Colonic mucosa (tissue), 4 donors: Measurements from ENCODE around the gene ZNF787. TPM values are rescaled to one million over a fixed set of nuclear protein-coding genes. Genes with fewer than 3 reads are reported as not detected.

Experiments
- DNase-seq: peaks from one replicate; pipeline ENCODE4 v3.0.0-alpha.2; 2020
- H3K27ac ChIP-seq: fragments of 200-600 bp; one replicate; pipeline ENCODE4 v1.8.0; 2021
- H3K27me3 ChIP-seq: fragments of 200-600 bp; one replicate; pipeline ENCODE4 v1.8.0; 2021
- H3K36me3 ChIP-seq: fragments of 200-600 bp; one replicate; pipeline ENCODE4 v1.8.0; 2021
- H3K4me1 ChIP-seq: fragments of 200-600 bp; one replicate; pipeline ENCODE4 v1.8.0; 2021; ENCODE audit warnings: mild to moderate bottlenecking
- H3K4me3 ChIP-seq: fragments of 200-600 bp; one replicate; pipeline ENCODE4 v1.8.0; 2021
- H3K9ac ChIP-seq, 2 donors: one replicate each; pipeline ENCODE4 v1.7.0; 2013; ENCODE audit warnings: control low read depth in 2 of 2, low read depth in 2 of 2, low read length in 2 of 2
- H3K9me3 ChIP-seq: fragments of 200-600 bp; one replicate; pipeline ENCODE4 v1.8.0; 2021
- intact Hi-C: fragments of 100-400 bp; cut with DNase I; formaldehyde crosslinking; loops from one replicate; pipeline ENCODE4 v1.14.1; 2022
- total RNA-seq, 2 donors: library from RNA; stranded (reverse); fragmentation: NEBNext Ultra II Directional in 1 of 2; extraction: Animal tissue kit (Norgen Biotek cat#: 25700) in 1 of 2; gene quantifications; one replicate each; pipeline ENCODE4 v1.2.1, GENCODE V29; 2021
- TF ChIP-seq, protein P1 (sequence below): fragments of 200-600 bp; IDR thresholded peaks from one replicate; pipeline ENCODE4 v1.8.0; 2022; ENCODE audit warnings: antibody characterized with exemption, mild to moderate bottlenecking
- donor health status: healthy.
- donor health status: DM: no; HTN: no; CAD: no.
- donor health status: DM: no; HTN: no; CAD: no.

ZNF787 gene
- total RNA-seq, 2 donors from 2014 or later: 52.1 to 69.2 TPM

DNA sequence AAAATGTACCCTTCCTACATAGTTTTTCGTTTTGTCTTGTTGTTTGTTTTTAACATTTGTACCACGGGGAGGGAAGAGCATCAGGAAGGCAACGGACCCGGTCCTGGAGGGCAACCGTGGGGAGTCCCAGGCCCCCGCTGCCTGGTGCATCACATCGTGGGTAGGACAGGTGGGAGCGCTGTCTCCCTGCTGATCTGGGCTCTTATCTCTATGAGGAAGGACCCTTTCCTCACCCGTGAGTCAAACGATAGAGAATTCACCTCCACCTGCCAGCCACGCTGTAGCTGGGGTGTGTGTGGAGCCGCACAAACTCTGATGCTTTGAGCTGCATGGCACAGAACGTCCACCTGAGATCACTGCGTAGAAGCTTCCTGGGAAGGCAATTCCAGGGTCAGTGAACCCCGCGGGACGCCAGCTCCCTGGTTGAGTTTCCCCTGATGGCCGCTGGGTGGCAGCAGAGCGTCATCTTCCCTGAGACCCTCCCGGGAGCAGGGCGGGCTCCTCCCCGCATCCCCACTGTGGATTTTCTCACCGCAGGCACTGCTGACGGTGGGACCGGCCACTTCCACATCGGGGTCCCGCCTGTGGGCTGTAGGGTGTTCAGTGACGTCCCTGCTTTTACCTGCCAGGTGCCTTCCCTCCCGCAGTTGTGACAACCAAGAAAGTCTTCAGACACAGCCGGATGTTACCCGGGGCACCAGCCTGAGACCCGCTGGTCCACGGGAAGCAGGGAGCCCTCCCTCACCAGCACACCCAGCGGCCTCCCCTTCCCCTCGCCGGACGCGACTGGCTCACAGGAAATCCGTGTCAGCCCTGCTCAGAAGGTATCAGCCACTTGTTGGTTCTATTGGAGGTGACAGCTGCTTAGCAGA lies 54.7 kb downstream of the ZNF787 start:
- Histone ChIP-seq H3K27ac (no peak overlapping the region), H3K9ac (no peak overlapping the region), H3K27me3 (no peaks in the 10 kb centered on the region), H3K4me3 (no peak overlapping the region), H3K36me3 (no peaks in the 10 kb centered on the region), H3K9me3 (no peaks in the 10 kb centered on the region), H3K4me1 (no peaks in the 10 kb centered on the region)
- TF ChIP-seq, protein P1, sequence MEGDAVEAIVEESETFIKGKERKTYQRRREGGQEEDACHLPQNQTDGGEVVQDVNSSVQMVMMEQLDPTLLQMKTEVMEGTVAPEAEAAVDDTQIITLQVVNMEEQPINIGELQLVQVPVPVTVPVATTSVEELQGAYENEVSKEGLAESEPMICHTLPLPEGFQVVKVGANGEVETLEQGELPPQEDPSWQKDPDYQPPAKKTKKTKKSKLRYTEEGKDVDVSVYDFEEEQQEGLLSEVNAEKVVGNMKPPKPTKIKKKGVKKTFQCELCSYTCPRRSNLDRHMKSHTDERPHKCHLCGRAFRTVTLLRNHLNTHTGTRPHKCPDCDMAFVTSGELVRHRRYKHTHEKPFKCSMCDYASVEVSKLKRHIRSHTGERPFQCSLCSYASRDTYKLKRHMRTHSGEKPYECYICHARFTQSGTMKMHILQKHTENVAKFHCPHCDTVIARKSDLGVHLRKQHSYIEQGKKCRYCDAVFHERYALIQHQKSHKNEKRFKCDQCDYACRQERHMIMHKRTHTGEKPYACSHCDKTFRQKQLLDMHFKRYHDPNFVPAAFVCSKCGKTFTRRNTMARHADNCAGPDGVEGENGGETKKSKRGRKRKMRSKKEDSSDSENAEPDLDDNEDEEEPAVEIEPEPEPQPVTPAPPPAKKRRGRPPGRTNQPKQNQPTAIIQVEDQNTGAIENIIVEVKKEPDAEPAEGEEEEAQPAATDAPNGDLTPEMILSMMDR: peak; percentile 87
- intact Hi-C loops: loop anchor here (5.0 kb wide), 2 partner anchors 266 to 286 kb away; no protein-coding TSS in a partner anchor
- DNase-seq: peak; percentile 69

- intact Hi-C loops: no loop called here
- Histone ChIP-seq H3K4me1 (no peaks in the 10 kb centered on the region), H3K27ac (no peak overlapping the region)
Observed at GRCh38 chr19:56053596-56053995, 67.5 kb downstream of the ZNF787 start.

More at GRCh38 chr19:56053596-56053995, 67.5 kb downstream of the ZNF787 start:
- Histone ChIP-seq H3K9ac (no peak overlapping the region), H3K4me3 (no peak overlapping the region), H3K9me3 (no peaks in the 10 kb centered on the region), H3K27me3 (no peaks in the 10 kb centered on the region), H3K36me3 (no peaks in the 10 kb centered on the region)
- no peak for DNase-seq
- TF ChIP-seq, protein P1: no peak

Other genes with a start within 250 kb of the ZNF787 start
- gene NLRP13, start 189.0 kb downstream of the ZNF787 start, total RNA-seq: not detected
- gene NLRP8, start 173.5 kb downstream of the ZNF787 start, total RNA-seq: not detected
- gene NLRP5, start 134.5 kb downstream of the ZNF787 start, total RNA-seq: not detected
- gene ZNF444, start 20.0 kb upstream of the ZNF787 start, total RNA-seq: 10 to 100 TPM; 20.5 to 50.9 TPM
- not detected for gene GALP, start 54.7 kb upstream of the ZNF787 start, total RNA-seq
- not detected for gene ZSCAN5B, start 76.5 kb upstream of the ZNF787 start, total RNA-seq
- gene ZSCAN5C, start 81.0 kb upstream of the ZNF787 start, total RNA-seq: not detected
- gene EDDM13, start 151.5 kb upstream of the ZNF787 start, total RNA-seq: not detected
- 10 to 100 TPM in 1 of 2 donors, 1 to 10 TPM in 1; 9.8 to 12.1 TPM for gene ZSCAN5A, start 193.5 kb upstream of the ZNF787 start, total RNA-seq